Measurements from ENCODE around the gene SPECC1. TPM values are rescaled to one million over a fixed set of nuclear protein-coding genes. Genes with fewer than 3 reads are reported as not detected.

Gene SPECC1
- total RNA-seq, 1 donor from 2014 or later = 38.0 TPM

DNA sequence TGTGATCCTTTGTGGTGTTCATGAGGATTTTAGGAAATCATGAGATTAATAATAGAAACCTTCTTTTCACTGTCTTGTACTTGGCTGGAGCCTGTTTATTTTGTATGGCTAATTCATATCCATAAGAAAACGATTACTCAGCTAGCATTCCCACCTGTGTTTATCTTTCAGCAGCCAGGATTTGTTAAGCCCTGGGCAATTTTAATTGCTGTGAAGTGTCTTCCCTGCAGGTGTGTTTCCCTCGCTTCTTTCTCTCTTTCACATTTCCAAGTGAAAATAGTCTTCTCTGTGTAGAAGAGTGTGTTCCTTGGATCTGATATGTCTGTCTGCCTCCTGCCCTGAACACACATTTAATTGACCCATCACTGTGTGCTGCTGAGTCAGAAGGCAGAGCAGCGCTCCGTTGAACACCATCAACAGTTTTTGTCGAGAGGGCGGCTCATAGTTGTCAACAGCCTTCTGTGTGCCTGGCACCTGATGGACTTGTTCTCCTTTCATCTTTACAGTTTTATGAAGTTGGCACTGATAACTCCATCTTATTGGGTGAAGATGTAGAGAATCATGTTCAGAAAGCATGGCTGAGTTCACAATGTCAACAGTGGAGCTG lies 83.2 kb downstream of the SPECC1 start:
- peaks cover 33% of the 10 kb centered on the region for H3K4me1 Mint-ChIP-seq (ENCODE audit: unreplicated experiment)
- no peak for DNase-seq (ENCODE audit: extremely low spot score, unreplicated experiment)
- no peak for TF ChIP-seq CTCF (conservative IDR thresholded peaks at IDR 0.05)

DNA sequence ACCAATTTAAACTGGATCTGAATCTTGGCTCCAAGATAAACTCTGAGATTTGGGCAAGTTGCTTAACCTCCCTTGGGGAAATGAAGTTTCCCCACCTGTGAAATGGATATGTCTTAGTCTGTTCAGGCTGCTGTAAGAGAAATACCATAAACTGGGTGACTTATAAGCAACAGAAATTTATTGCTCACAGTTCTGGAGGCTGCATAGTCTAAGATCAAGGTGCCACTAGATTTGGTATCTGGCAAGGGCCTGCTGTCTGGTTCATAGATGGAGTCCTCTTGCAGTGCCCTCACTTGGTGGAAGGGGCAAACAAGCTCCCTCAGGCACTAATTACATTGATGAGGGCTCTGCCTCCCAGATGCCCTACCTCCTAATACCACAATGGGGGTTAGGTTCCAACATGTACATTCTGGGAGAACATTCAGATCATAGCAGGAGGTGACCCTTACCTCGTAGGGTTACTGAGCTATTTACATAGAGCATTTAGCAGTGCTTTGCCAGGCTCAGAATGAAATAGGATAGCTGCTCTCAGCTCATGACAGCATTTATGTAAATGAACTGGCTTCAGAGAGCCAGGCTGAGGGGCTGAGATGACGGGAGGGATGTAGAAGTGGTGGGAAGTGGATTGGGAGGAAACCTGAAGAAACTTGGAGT lies 83.9 kb downstream of the SPECC1 start:
- peaks cover 3% of the 10 kb centered on the region for H3K27me3 Mint-ChIP-seq
- H3K9me3 Mint-ChIP-seq = no peaks in the 10 kb centered on the region
- H3K4me1 Mint-ChIP-seq (ENCODE audit: unreplicated experiment) = peaks cover 33% of the 10 kb centered on the region
- no peak for DNase-seq (ENCODE audit: extremely low spot score, unreplicated experiment)
- H3K27ac Mint-ChIP-seq = no peak overlapping the region
- TF ChIP-seq CTCF (conservative IDR thresholded peaks at IDR 0.05) = no peak
- H3K36me3 Mint-ChIP-seq = no peaks in the 10 kb centered on the region
- H3K4me3 Mint-ChIP-seq = no peak overlapping the region

More for the DNA sequence above, 83.2 kb downstream of the SPECC1 start:
- peaks cover 3% of the 10 kb centered on the region for H3K27me3 Mint-ChIP-seq
- no peaks in the 10 kb centered on the region for H3K9me3 Mint-ChIP-seq
- H3K4me3 Mint-ChIP-seq = no peak overlapping the region
- H3K27ac Mint-ChIP-seq = no peak overlapping the region
- no peaks in the 10 kb centered on the region for H3K36me3 Mint-ChIP-seq

- Mint-ChIP-seq H3K36me3 (no peaks in the 10 kb centered on the region), H3K4me3 (no peak overlapping the region), H3K27me3 (peaks cover 3% of the 10 kb centered on the region), H3K9me3 (no peaks in the 10 kb centered on the region), H3K4me1 (ENCODE audit: unreplicated experiment) (peaks cover 33% of the 10 kb centered on the region), H3K27ac (peak overlapping the region; percentile 34)
- TF ChIP-seq CTCF (conservative IDR thresholded peaks at IDR 0.05) = no peak
- no peak for DNase-seq (ENCODE audit: extremely low spot score, unreplicated experiment)
Observed at GRCh38 chr17:20094777-20095176, 85.6 kb downstream of the SPECC1 start.

DNA sequence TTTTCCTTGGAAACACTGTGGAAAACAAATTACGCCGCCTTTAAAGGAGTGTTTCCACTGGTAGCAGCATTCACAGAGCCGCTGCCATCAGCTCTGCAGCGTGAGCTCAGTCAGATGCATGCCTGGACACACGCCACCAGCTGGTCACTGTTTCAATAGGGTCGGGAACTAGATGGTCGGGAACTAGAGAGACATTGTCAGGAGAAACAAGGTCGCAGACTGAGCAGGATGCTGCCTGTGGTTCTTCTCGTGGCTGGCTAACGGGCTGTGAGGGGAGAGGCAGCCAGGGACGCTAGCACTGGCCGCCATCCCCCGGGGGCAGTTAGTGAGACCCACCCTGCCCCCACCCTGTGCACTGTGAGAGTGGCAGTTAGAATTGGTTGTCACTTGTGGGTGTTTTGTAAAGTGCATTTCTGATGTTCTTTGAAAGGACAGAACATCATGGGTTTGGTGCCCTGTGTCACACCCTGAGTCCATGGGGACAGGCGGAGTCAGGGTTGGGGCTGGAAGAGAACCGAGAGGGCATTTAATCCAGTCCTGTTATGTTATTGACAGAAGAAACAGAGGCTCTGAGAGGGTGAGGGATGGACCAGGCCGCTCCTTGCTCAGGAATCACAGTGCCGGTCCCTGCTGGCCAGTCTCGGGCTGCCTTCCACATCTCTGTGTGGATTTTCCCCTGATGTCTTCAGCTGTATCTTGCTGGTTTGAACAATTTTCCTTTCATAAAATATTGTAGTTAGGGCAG lies 86.3 kb downstream of the SPECC1 start:
- H3K4me3 Mint-ChIP-seq = peak overlapping the region; percentile 37
- H3K27me3 Mint-ChIP-seq = peaks cover 3% of the 10 kb centered on the region
- H3K36me3 Mint-ChIP-seq = no peaks in the 10 kb centered on the region
- TF ChIP-seq CTCF (conservative IDR thresholded peaks at IDR 0.05) = peak; percentile 66
- no peaks in the 10 kb centered on the region for H3K9me3 Mint-ChIP-seq
- DNase-seq (ENCODE audit: extremely low spot score, unreplicated experiment) = no peak
- peak overlapping the region; percentile 34 for H3K27ac Mint-ChIP-seq
- H3K4me1 Mint-ChIP-seq (ENCODE audit: unreplicated experiment) = peaks cover 33% of the 10 kb centered on the region

DNA sequence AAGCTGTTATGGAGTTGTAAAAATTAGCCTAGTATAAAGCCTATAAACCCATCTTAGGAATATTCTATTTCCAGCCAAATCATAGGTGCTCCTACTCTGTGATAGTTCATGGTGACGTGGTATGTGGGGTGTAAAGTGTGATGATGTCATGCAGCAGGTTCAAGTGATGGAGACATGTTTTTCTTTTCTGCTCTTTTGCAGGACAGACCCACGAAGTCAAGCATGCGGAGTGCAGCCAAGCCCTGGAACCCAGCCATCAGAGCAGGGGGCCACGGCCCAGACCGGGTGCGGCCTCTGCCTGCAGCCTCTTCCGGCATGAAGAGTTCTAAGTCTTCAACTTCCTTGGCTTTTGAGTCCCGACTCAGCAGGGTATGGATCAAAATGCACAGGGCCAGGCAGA lies 87.3 kb downstream of the SPECC1 start:
- H3K36me3 Mint-ChIP-seq = no peaks in the 10 kb centered on the region
- TF ChIP-seq CTCF (conservative IDR thresholded peaks at IDR 0.05) = no peak
- H3K4me1 Mint-ChIP-seq (ENCODE audit: unreplicated experiment) = peaks cover 31% of the 10 kb centered on the region
- peaks cover 3% of the 10 kb centered on the region for H3K27me3 Mint-ChIP-seq
- no peak overlapping the region for H3K4me3 Mint-ChIP-seq
- no peak for DNase-seq (ENCODE audit: extremely low spot score, unreplicated experiment)
- no peak overlapping the region for H3K27ac Mint-ChIP-seq
- H3K9me3 Mint-ChIP-seq = no peaks in the 10 kb centered on the region
